ENCODE measurements around the gene TMEM259.
A peak's percentile ranks its signal among the peaks of the same experiment; 100 is the strongest.

Gene TMEM259

GRCh38 chr19:982567-983170, 38.3 kb downstream of the TMEM259 start:
- TF ChIP-seq CEBPB (IDR thresholded peaks at IDR 0.05) (no peak), FOXM1 (IDR thresholded peaks at IDR 0.05; ENCODE audit: borderline replicate concordance, low read depth) (no peak), TAF1 (IDR thresholded peaks at IDR 0.05; ENCODE audit: low read depth) (no peak), REST (IDR thresholded peaks at IDR 0.05; ENCODE audit: low read depth) (no peak), NFIC (IDR thresholded peaks at IDR 0.05) (peak; percentile 37; the same call in 1 of the 2 replicates), ZBTB7A (IDR thresholded peaks at IDR 0.05; ENCODE audit: low read depth) (peak; percentile 89), TEAD4 (IDR thresholded peaks at IDR 0.05) (no peak), TCF12 (IDR thresholded peaks at IDR 0.05; ENCODE audit: low read depth) (no peak), YY1 (IDR thresholded peaks at IDR 0.05; ENCODE audit: low read depth) (0 out of 2 replicates have a peak, but pooled peaks have one; percentile 13), EGR1 (IDR thresholded peaks at IDR 0.05) (no peak), RAD21 (IDR thresholded peaks at IDR 0.05; ENCODE audit: low read depth) (peak; percentile 88)

- TF ChIP-seq USF1 (IDR thresholded peaks at IDR 0.05) (no peak), ZBTB7A (IDR thresholded peaks at IDR 0.05; ENCODE audit: low read depth) (0 out of 2 replicates have a peak, but pooled peaks have one; percentile 55), TEAD4 (IDR thresholded peaks at IDR 0.05) (no peak)
These were observed 40.6 kb downstream of the TMEM259 start for GRCh38 chr19:980133-980998.

GRCh38 chr19:979318-979741, 41.6 kb downstream of the TMEM259 start:
- TF ChIP-seq TCF12 (IDR thresholded peaks at IDR 0.05; ENCODE audit: low read depth), result no peak

GRCh38 chr19:977058-977464, 43.9 kb downstream of the TMEM259 start:
- no peak for TF ChIP-seq TCF12 (IDR thresholded peaks at IDR 0.05; ENCODE audit: low read depth)
- TF ChIP-seq EGR1 (IDR thresholded peaks at IDR 0.05), result no peak
- no peak for TF ChIP-seq EP300 (IDR thresholded peaks at IDR 0.05; ENCODE audit: borderline replicate concordance)
- TF ChIP-seq YY1 (IDR thresholded peaks at IDR 0.05; ENCODE audit: low read depth), result no peak
- TF ChIP-seq FOXM1 (IDR thresholded peaks at IDR 0.05; ENCODE audit: borderline replicate concordance, low read depth), result no peak
- no peak for TF ChIP-seq NFIC (IDR thresholded peaks at IDR 0.05)
- no peak for TF ChIP-seq TEAD4 (IDR thresholded peaks at IDR 0.05)
- TF ChIP-seq ZBTB7A (IDR thresholded peaks at IDR 0.05; ENCODE audit: low read depth), result no peak
- TF ChIP-seq CEBPB (IDR thresholded peaks at IDR 0.05), result no peak
- no peak for TF ChIP-seq RAD21 (IDR thresholded peaks at IDR 0.05; ENCODE audit: low read depth)
- no peak for TF ChIP-seq REST (IDR thresholded peaks at IDR 0.05; ENCODE audit: low read depth)
- TF ChIP-seq MAX (IDR thresholded peaks at IDR 0.05), result no peak
- TF ChIP-seq CREB1 (IDR thresholded peaks at IDR 0.05; ENCODE audit: low read depth), result no peak
- no peak for TF ChIP-seq TAF1 (IDR thresholded peaks at IDR 0.05; ENCODE audit: low read depth)
- TF ChIP-seq USF1 (IDR thresholded peaks at IDR 0.05), result no peak

- TF ChIP-seq EP300 (IDR thresholded peaks at IDR 0.05; ENCODE audit: borderline replicate concordance) (no peak), ZBTB7A (IDR thresholded peaks at IDR 0.05; ENCODE audit: low read depth) (no peak)
These were observed 44.4 kb downstream of the TMEM259 start for GRCh38 chr19:976476-976875.

GRCh38 chr19:974564-975257, 46.2 kb downstream of the TMEM259 start:
- TF ChIP-seq USF1 (IDR thresholded peaks at IDR 0.05), result no peak
- no peak for TF ChIP-seq NFIC (IDR thresholded peaks at IDR 0.05)
- TF ChIP-seq YY1 (IDR thresholded peaks at IDR 0.05; ENCODE audit: low read depth), result no peak
- no peak for TF ChIP-seq EGR1 (IDR thresholded peaks at IDR 0.05)
- no peak for TF ChIP-seq EP300 (IDR thresholded peaks at IDR 0.05; ENCODE audit: borderline replicate concordance)
- TF ChIP-seq MAX (IDR thresholded peaks at IDR 0.05), result no peak
- no peak for TF ChIP-seq CREB1 (IDR thresholded peaks at IDR 0.05; ENCODE audit: low read depth)
- no peak for TF ChIP-seq RAD21 (IDR thresholded peaks at IDR 0.05; ENCODE audit: low read depth)
- TF ChIP-seq FOXM1 (IDR thresholded peaks at IDR 0.05; ENCODE audit: borderline replicate concordance, low read depth), result no peak
- TF ChIP-seq TEAD4 (IDR thresholded peaks at IDR 0.05), result no peak
- no peak for TF ChIP-seq CEBPB (IDR thresholded peaks at IDR 0.05)
- TF ChIP-seq TAF1 (IDR thresholded peaks at IDR 0.05; ENCODE audit: low read depth), result no peak
- no peak for TF ChIP-seq TCF12 (IDR thresholded peaks at IDR 0.05; ENCODE audit: low read depth)
- no peak; the same call in 1 of the 2 replicates for TF ChIP-seq ZBTB7A (IDR thresholded peaks at IDR 0.05; ENCODE audit: low read depth)

All from Ishikawa (cell line).